Osteoblast (primary cell): ENCODE data around the gene CNTRL. TPM values are rescaled to one million over a fixed set of nuclear protein-coding genes. Genes with fewer than 3 reads are reported as not detected.

Experiments
- DNase-seq: peaks from one replicate; pipeline ENCODE4 v3.0.0; 2011; ENCODE audit warnings: low spot score, mixed read lengths; ENCODE audit not compliant: insufficient read length; ENCODE audit errors: missing footprints
- H2AFZ ChIP-seq: 2 replicates; pipeline ENCODE4 v1.6.0; 2011; ENCODE audit warnings: mild to moderate bottlenecking, low read length
- H3K27ac ChIP-seq: 2 replicates; pipeline ENCODE4 v1.5.1; 2011; ENCODE audit warnings: mild to moderate bottlenecking, low read depth, low read length, moderate library complexity
- H3K27me3 ChIP-seq: 2 replicates; pipeline ENCODE4 v1.6.0; 2012; ENCODE audit warnings: mild to moderate bottlenecking, control low read depth, inconsistent platforms, low read length, moderate library complexity; ENCODE audit not compliant: insufficient read depth
- H3K36me3 ChIP-seq: 2 replicates; pipeline ENCODE4 v1.5.1; 2011; ENCODE audit warnings: mild to moderate bottlenecking, low read length, control low read depth, moderate library complexity; ENCODE audit not compliant: insufficient read depth
- H3K4me1 ChIP-seq: 2 replicates; pipeline ENCODE4 v1.5.1; 2011; ENCODE audit warnings: mild to moderate bottlenecking, low read length, control low read depth, moderate library complexity; ENCODE audit not compliant: insufficient read depth
- H3K4me2 ChIP-seq: 2 replicates; pipeline ENCODE4 v1.6.0; 2011; ENCODE audit warnings: mild to moderate bottlenecking, low read length; ENCODE audit not compliant: insufficient read depth
- H3K4me3 ChIP-seq: fragments of 200-600 bp; sonication (generic); 3 replicates; pipeline ENCODE4 v1.5.1; 2012; ENCODE audit warnings: mild to moderate bottlenecking, low read length, inconsistent platforms; ENCODE audit not compliant: insufficient read depth
- H3K79me2 ChIP-seq: 2 replicates; pipeline ENCODE4 v1.6.0; 2012; ENCODE audit warnings: mild to moderate bottlenecking, low read length, control low read depth, inconsistent platforms; ENCODE audit not compliant: insufficient read depth
- H3K9me3 ChIP-seq: 2 replicates; pipeline ENCODE4 v1.5.1; 2011; ENCODE audit warnings: low read depth, low read length, control low read depth
- H4K20me1 ChIP-seq: 2 replicates; pipeline ENCODE4 v1.6.0; 2012; ENCODE audit warnings: mild to moderate bottlenecking, low read length, control low read depth; ENCODE audit not compliant: insufficient read depth
- CTCF ChIP-seq: IDR thresholded peaks from 2 replicates; pipeline ENCODE4 v1.5.1; 2011; ENCODE audit warnings: mild to moderate bottlenecking, low read depth, low read length, moderate library complexity; ENCODE audit errors: extremely low read depth
- total RNA-seq: library from RNA; depleted of rRNA; stranded (reverse); fragments of >200 nt; gene quantifications from 2 replicates; pipeline ENCODE4 v1.2.3, GENCODE V29; 2012

Gene CNTRL
- total RNA-seq, 1 donor, result 8.7 TPM

DNA sequence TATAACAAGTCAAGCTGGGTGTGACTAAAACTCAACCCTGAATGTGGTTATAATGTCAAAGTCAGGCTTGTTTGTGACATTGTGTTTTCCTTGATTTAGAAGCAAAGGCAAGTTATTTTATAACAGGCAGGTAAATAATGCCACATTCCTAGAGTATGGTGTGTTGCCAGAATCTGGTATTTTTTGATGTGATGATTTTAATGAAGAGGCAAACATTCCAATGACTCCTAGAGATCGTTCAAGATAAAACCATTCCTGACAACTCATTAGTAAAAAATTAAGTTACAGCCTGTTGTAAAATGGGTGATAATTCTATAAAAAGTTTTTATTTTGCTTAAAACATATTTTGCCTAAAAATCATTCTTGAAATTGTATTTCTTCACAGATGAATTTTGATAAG lies 67.0 kb downstream of the CNTRL start:
- no peak for TF ChIP-seq CTCF
- no peak overlapping the region for H3K4me2 ChIP-seq
- no peaks in the 10 kb centered on the region for H3K9me3 ChIP-seq
- H3K36me3 ChIP-seq, result peaks cover 39% of the 10 kb centered on the region
- DNase-seq, result no peak
- H3K4me1 ChIP-seq, result no peaks in the 10 kb centered on the region
- H3K27me3 ChIP-seq, result no peaks in the 10 kb centered on the region
- no peaks in the 10 kb centered on the region for H3K79me2 ChIP-seq
- no peak overlapping the region for H3K4me3 ChIP-seq
- H2AFZ ChIP-seq, result no peak overlapping the region
- H3K27ac ChIP-seq, result no peak overlapping the region
- no peaks in the 10 kb centered on the region for H4K20me1 ChIP-seq

GRCh38 chr9:121143771-121144170 lies 69.0 kb downstream of the CNTRL start:
- no peak overlapping the region for H2AFZ ChIP-seq

DNA sequence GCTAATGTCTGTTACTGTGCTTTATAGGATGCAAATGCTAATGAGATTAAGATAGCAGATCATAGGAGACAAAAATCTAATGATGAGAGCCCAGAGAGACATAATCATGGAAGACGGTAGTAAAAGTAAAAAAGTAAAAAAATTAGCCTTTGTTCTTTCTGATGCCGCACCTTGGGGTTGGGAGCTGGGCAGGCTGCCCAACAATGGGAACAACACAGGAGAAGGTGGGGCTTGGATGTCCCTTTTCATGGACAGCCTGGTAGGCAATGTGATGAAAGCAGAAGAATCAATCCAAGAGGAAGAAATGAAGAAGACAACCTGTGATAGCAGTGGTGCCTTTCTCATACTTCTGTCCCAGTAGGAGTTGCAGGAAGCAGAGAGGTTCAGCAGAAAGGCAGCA lies 69.7 kb downstream of the CNTRL start:
- no peaks in the 10 kb centered on the region for H4K20me1 ChIP-seq
- H3K36me3 ChIP-seq, result peaks cover 49% of the 10 kb centered on the region
- H3K4me1 ChIP-seq, result no peaks in the 10 kb centered on the region
- no peak overlapping the region for H3K4me3 ChIP-seq
- no peaks in the 10 kb centered on the region for H3K9me3 ChIP-seq
- no peak for TF ChIP-seq CTCF
- no peak overlapping the region for H3K4me2 ChIP-seq
- H3K79me2 ChIP-seq, result no peaks in the 10 kb centered on the region
- H3K27me3 ChIP-seq, result no peaks in the 10 kb centered on the region
- DNase-seq, result no peak
- H2AFZ ChIP-seq, result no peak overlapping the region
- H3K27ac ChIP-seq, result no peak overlapping the region

More at GRCh38 chr9:121143771-121144170, 69.0 kb downstream of the CNTRL start:
- H3K4me2 ChIP-seq, result no peak overlapping the region
- TF ChIP-seq CTCF, result no peak
- no peaks in the 10 kb centered on the region for H3K4me1 ChIP-seq
- no peaks in the 10 kb centered on the region for H3K9me3 ChIP-seq
- H3K36me3 ChIP-seq, result peaks cover 48% of the 10 kb centered on the region
- no peaks in the 10 kb centered on the region for H3K27me3 ChIP-seq
- DNase-seq, result no peak
- H3K27ac ChIP-seq, result no peak overlapping the region
- no peaks in the 10 kb centered on the region for H3K79me2 ChIP-seq
- H3K4me3 ChIP-seq, result no peak overlapping the region
- H4K20me1 ChIP-seq, result no peaks in the 10 kb centered on the region

DNA sequence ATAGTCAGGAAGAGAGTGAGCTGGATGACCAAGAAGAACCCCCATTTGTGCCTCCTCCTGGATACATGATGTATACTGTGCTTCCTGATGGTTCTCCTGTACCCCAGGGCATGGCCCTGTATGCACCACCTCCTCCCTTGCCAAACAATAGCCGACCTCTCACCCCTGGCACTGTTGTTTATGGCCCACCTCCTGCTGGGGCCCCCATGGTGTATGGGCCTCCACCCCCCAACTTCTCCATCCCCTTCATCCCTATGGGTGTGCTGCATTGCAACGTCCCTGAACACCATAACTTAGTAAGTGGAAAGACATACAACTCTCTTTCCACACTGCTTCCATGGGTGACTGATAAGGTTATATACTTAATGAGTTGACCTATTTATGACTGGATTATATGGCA lies 75.4 kb downstream of the CNTRL start:
- Histone ChIP-seq H3K27ac (no peak overlapping the region), H3K4me2 (no peak overlapping the region), H4K20me1 (no peaks in the 10 kb centered on the region), H3K4me3 (no peak overlapping the region), H3K79me2 (no peaks in the 10 kb centered on the region), H2AFZ (no peak overlapping the region), H3K9me3 (no peaks in the 10 kb centered on the region), H3K36me3 (peaks cover 16% of the 10 kb centered on the region), H3K27me3 (no peaks in the 10 kb centered on the region), H3K4me1 (no peaks in the 10 kb centered on the region)
- DNase-seq, result no peak
- TF ChIP-seq CTCF, result no peak
